GM23338 (cell line): ENCODE data around the gene SLC8A3. TPM values are rescaled to one million over a fixed set of nuclear protein-coding genes. Genes with fewer than 3 reads are reported as not detected.

ENCODE experiments used
- ATAC-seq: fragments of 200-7000 bp; cut with Tn5 transposase; 3 replicates; pipeline ENCODE4 v1.9.1; 2020
- DNase-seq: peaks from one replicate; pipeline ENCODE4 v3.0.0-alpha.2; 2015; ENCODE audit warnings: low spot score
- H2AFZ ChIP-seq: fragments of 200-600 bp; sonication (generic); 2 replicates; pipeline ENCODE4 v1.8.0; 2016; ENCODE audit warnings: antibody characterized with exemption, mild to moderate bottlenecking, moderate library complexity
- H3F3A ChIP-seq: fragments of 200-600 bp; sonication (generic); replicated peaks from 2 replicates; pipeline ENCODE4 v1.8.0; 2017; ENCODE audit warnings: antibody characterized with exemption, mixed run types, low read depth
- H3K27ac ChIP-seq: fragments of 200-600 bp; sonication (generic); 2 replicates; pipeline ENCODE4 v1.6.1; 2016; ENCODE audit warnings: low read depth
- H3K27me3 ChIP-seq: fragments of 200-600 bp; sonication (generic); 2 replicates; pipeline ENCODE4 v1.8.0; 2016; ENCODE audit warnings: mild to moderate bottlenecking, mixed run types, moderate library complexity; ENCODE audit not compliant: insufficient read depth
- H3K36me3 ChIP-seq: fragments of 200-600 bp; sonication (generic); 2 replicates; pipeline ENCODE4 v1.8.0; 2016; ENCODE audit warnings: mild to moderate bottlenecking; ENCODE audit not compliant: insufficient read depth
- H3K4me1 ChIP-seq: fragments of 200-600 bp; sonication (generic); 2 replicates; pipeline ENCODE4 v1.8.0; 2016; ENCODE audit warnings: mild to moderate bottlenecking, moderate library complexity; ENCODE audit not compliant: insufficient read depth
- H3K4me2 ChIP-seq: fragments of 200-600 bp; sonication (generic); 2 replicates; pipeline ENCODE4 v1.7.1; 2017; ENCODE audit warnings: mixed run types
- H3K4me3 ChIP-seq: fragments of 200-600 bp; sonication (generic); 2 replicates; pipeline ENCODE4 v1.6.1; 2016; ENCODE audit warnings: mixed run types
- H3K79me2 ChIP-seq: fragments of 200-600 bp; sonication (generic); replicated peaks from 2 replicates; pipeline ENCODE4 v1.8.0; 2017; ENCODE audit warnings: mild to moderate bottlenecking; ENCODE audit not compliant: insufficient read depth
- H3K9me2 ChIP-seq: fragments of 200-600 bp; sonication (generic); 2 replicates; pipeline ENCODE4 v1.8.0; 2017; ENCODE audit not compliant: insufficient read depth
- H4K20me1 ChIP-seq: fragments of 200-600 bp; sonication (generic); replicated peaks from 2 replicates; pipeline ENCODE4 v1.8.0; 2017; ENCODE audit warnings: mild to moderate bottlenecking; ENCODE audit not compliant: insufficient read depth
- H3K27ac Mint-ChIP-seq: 2 replicates; pipeline ENCODE4 v1.8.0; 2020; ENCODE audit warnings: inconsistent platforms, mild to moderate bottlenecking, moderate library complexity, mixed read lengths
- H3K27me3 Mint-ChIP-seq: 3 replicates; pipeline ENCODE4 v1.8.0; 2022; ENCODE audit warnings: low read depth, mild to moderate bottlenecking, moderate library complexity, mixed read lengths, inconsistent platforms; ENCODE audit not compliant: insufficient read depth, poor library complexity
- H3K36me3 Mint-ChIP-seq: 3 replicates; pipeline ENCODE4 v1.8.0; 2021; ENCODE audit warnings: low read depth, mild to moderate bottlenecking, inconsistent platforms, moderate library complexity, mixed read lengths
- H3K4me1 Mint-ChIP-seq: 3 replicates; pipeline ENCODE4 v1.8.0; 2020; ENCODE audit warnings: mild to moderate bottlenecking, inconsistent platforms, mixed read lengths
- H3K4me3 Mint-ChIP-seq: 3 replicates; pipeline ENCODE4 v1.8.0; 2021; ENCODE audit warnings: moderate library complexity, mild to moderate bottlenecking, inconsistent platforms, mixed read lengths
- H3K9me3 Mint-ChIP-seq: 3 replicates; pipeline ENCODE4 v1.8.0; 2020; ENCODE audit warnings: moderate library complexity, mild to moderate bottlenecking, inconsistent platforms, mixed read lengths
- EZH2 ChIP-seq: fragments of 200-600 bp; sonication (generic); IDR thresholded peaks from one replicate; pipeline ENCODE4 v1.8.0; 2017; ENCODE audit warnings: antibody characterized with exemption, mild to moderate bottlenecking, low read depth; ENCODE audit not compliant: unreplicated experiment
- EZH2phosphoT487 ChIP-seq: fragments of 200-600 bp; sonication (generic); IDR thresholded peaks from one replicate; pipeline ENCODE4 v1.8.1; 2018; ENCODE audit warnings: antibody characterized with exemption; ENCODE audit not compliant: unreplicated experiment
- JUNB ChIP-seq: IDR thresholded peaks from one replicate; pipeline ENCODE4 v1.6.1; 2016; ENCODE audit warnings: antibody characterized with exemption; ENCODE audit not compliant: unreplicated experiment
- POLR2AphosphoS5 ChIP-seq: IDR thresholded peaks from 2 replicates; pipeline ENCODE4 v1.6.1; 2016; ENCODE audit warnings: antibody characterized with exemption, low read depth
- ZNF114 ChIP-seq: fragments of 250-450 bp; sonication (Bioruptor Pico); IDR thresholded peaks from 2 replicates; pipeline ENCODE4 v1.5.0; 2020; ENCODE audit warnings: mild to moderate bottlenecking, moderate library complexity
- ZNF331 ChIP-seq: fragments of 250-450 bp; sonication (Bioruptor Pico); IDR thresholded peaks from 2 replicates; pipeline ENCODE4 v1.5.0; 2020; ENCODE audit warnings: low read depth, mild to moderate bottlenecking, moderate library complexity
- polyA plus RNA-seq: library from polyadenylated mRNA; unstranded; fragments of >200 nt; fragmentation: Nextera tagmentation; extraction: Ambion mirVana; gene quantifications from 2 replicates; pipeline ENCODE4 v1.2.1, GENCODE V29; 2016
- total RNA-seq: library from RNA; depleted of rRNA; stranded (reverse); fragments of >200 nt; shearing (Covaris generic); gene quantifications from 2 replicates; pipeline ENCODE4 v1.2.3, GENCODE V29; 2014
- TF ChIP-seq, protein P1 (sequence below): IDR thresholded peaks from 2 replicates; pipeline ENCODE4 v1.6.1; 2016; ENCODE audit warnings: antibody characterized with exemption
- TF ChIP-seq, protein P2 (sequence below): fragments of 250-450 bp; sonication (Bioruptor Pico); IDR thresholded peaks from 2 replicates; pipeline ENCODE4 v1.5.0; 2020; ENCODE audit warnings: mild to moderate bottlenecking, moderate library complexity
- TF ChIP-seq, protein P3 (sequence below): IDR thresholded peaks from one replicate; pipeline ENCODE4 v1.6.1; 2018; ENCODE audit warnings: antibody characterized with exemption; ENCODE audit not compliant: unreplicated experiment

Gene SLC8A3
- total and polyA plus RNA-seq, 2 experiments from 2014 or later, result 0.82 to 2.0 TPM

DNA sequence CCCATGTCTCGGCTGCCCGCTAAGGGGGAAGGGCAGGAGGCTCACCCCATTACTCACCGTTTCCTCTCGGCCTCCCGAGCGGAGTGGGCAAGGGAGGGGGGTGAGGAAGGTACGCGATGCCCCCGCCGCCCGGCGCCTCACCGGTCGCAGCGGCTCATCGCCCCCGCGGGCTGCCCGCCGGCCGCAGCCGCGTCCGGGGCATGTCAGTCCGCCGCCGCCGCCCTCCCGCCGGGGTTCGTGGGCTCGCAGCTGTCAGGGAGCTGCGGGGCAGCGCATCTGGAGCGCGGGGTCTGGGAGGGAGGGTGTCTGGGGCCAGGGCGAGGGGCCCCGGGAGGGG, 461 bp downstream of the SLC8A3 start:
- H3K27me3 Mint-ChIP-seq, result peaks cover 44% of the 10 kb centered on the region
- H3K27me3 ChIP-seq, result peaks cover 58% of the 10 kb centered on the region
- H3K4me2 ChIP-seq, result peak overlapping the region; percentile 100
- no peak overlapping the region for H3K27ac Mint-ChIP-seq
- H3K27ac ChIP-seq, result no peak overlapping the region
- ATAC-seq (peak; percentile 19), DNase-seq (peak; percentile 39)
- H3K4me1 Mint-ChIP-seq, result peaks cover 26% of the 10 kb centered on the region
- H3K9me2 ChIP-seq, result peaks cover 12% of the 10 kb centered on the region
- H3K36me3 ChIP-seq, result no peaks in the 10 kb centered on the region; the same call in 1 of the 2 replicates
- no peaks in the 10 kb centered on the region for H4K20me1 ChIP-seq
- H3K4me3 ChIP-seq, result peak overlapping the region; percentile 88
- no peaks in the 10 kb centered on the region; the same call in 2 of the 3 replicates for H3K36me3 Mint-ChIP-seq
- H2AFZ ChIP-seq, result peak overlapping the region; percentile 94
- no peaks in the 10 kb centered on the region for H3F3A ChIP-seq
- H3K4me1 ChIP-seq, result peaks cover 26% of the 10 kb centered on the region
- H3K4me3 Mint-ChIP-seq, result peak overlapping the region; percentile 85
- no peaks in the 10 kb centered on the region for H3K79me2 ChIP-seq
- TF ChIP-seq, protein P1, sequence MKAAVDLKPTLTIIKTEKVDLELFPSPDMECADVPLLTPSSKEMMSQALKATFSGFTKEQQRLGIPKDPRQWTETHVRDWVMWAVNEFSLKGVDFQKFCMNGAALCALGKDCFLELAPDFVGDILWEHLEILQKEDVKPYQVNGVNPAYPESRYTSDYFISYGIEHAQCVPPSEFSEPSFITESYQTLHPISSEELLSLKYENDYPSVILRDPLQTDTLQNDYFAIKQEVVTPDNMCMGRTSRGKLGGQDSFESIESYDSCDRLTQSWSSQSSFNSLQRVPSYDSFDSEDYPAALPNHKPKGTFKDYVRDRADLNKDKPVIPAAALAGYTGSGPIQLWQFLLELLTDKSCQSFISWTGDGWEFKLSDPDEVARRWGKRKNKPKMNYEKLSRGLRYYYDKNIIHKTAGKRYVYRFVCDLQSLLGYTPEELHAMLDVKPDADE, result no peak
- TF ChIP-seq EZH2, result peak; percentile 38
- TF ChIP-seq, protein P2, sequence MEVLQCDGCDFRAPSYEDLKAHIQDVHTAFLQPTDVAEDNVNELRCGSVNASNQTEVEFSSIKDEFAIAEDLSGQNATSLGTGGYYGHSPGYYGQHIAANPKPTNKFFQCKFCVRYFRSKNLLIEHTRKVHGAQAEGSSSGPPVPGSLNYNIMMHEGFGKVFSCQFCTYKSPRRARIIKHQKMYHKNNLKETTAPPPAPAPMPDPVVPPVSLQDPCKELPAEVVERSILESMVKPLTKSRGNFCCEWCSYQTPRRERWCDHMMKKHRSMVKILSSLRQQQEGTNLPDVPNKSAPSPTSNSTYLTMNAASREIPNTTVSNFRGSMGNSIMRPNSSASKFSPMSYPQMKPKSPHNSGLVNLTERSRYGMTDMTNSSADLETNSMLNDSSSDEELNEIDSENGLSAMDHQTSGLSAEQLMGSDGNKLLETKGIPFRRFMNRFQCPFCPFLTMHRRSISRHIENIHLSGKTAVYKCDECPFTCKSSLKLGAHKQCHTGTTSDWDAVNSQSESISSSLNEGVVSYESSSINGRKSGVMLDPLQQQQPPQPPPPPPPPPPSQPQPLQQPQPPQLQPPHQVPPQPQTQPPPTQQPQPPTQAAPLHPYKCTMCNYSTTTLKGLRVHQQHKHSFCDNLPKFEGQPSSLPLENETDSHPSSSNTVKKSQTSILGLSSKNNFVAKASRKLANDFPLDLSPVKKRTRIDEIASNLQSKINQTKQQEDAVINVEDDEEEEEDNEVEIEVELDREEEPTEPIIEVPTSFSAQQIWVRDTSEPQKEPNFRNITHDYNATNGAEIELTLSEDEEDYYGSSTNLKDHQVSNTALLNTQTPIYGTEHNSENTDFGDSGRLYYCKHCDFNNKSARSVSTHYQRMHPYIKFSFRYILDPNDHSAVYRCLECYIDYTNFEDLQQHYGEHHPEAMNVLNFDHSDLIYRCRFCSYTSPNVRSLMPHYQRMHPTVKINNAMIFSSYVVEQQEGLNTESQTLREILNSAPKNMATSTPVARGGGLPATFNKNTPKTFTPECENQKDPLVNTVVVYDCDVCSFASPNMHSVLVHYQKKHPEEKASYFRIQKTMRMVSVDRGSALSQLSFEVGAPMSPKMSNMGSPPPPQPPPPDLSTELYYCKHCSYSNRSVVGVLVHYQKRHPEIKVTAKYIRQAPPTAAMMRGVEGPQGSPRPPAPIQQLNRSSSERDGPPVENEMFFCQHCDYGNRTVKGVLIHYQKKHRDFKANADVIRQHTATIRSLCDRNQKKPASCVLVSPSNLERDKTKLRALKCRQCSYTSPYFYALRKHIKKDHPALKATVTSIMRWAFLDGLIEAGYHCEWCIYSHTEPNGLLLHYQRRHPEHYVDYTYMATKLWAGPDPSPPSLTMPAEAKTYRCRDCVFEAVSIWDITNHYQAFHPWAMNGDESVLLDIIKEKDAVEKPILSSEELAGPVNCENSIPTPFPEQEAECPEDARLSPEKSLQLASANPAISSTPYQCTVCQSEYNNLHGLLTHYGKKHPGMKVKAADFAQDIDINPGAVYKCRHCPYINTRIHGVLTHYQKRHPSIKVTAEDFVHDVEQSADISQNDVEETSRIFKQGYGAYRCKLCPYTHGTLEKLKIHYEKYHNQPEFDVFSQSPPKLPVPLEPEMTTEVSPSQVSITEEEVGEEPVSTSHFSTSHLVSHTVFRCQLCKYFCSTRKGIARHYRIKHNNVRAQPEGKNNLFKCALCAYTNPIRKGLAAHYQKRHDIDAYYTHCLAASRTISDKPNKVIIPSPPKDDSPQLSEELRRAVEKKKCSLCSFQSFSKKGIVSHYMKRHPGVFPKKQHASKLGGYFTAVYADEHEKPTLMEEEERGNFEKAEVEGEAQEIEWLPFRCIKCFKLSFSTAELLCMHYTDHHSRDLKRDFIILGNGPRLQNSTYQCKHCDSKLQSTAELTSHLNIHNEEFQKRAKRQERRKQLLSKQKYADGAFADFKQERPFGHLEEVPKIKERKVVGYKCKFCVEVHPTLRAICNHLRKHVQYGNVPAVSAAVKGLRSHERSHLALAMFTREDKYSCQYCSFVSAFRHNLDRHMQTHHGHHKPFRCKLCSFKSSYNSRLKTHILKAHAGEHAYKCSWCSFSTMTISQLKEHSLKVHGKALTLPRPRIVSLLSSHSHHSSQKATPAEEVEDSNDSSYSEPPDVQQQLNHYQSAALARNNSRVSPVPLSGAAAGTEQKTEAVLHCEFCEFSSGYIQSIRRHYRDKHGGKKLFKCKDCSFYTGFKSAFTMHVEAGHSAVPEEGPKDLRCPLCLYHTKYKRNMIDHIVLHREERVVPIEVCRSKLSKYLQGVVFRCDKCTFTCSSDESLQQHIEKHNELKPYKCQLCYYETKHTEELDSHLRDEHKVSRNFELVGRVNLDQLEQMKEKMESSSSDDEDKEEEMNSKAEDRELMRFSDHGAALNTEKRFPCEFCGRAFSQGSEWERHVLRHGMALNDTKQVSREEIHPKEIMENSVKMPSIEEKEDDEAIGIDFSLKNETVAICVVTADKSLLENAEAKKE (CRISPR knock-in tag), result no peak
- no peaks in the 10 kb centered on the region; the same call in 2 of the 3 replicates for H3K9me3 Mint-ChIP-seq

DNA sequence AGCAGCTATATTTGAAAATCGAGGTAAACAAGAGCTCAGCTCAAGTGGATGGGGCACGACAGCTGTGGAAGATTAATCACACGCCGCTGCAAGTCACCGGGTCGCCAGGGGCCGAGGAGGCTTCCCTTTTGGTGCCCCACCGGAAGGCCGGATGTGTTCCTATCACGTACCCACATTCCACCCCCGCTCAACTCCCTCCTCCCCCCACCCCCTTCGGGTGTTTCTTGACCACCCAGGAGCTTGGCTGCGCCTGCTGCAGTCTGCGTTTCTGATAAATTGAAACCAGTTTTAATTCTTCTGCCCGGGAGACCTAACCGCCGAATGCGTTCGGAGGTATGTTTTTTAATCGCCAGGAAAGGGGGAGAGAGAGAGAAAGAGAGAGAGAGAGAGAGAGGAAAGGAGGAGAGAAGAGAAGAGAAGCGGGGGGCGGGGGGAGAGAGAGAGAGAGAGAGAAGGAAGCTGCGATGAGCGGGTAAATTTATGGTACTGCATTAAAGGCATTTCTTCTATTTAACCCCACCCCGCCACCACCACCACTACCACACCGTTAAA, 1.8 kb downstream of the SLC8A3 start:
- ATAC-seq, result peak; percentile 12
- H3K4me3 ChIP-seq, result peak overlapping the region; percentile 88
- H3K9me3 Mint-ChIP-seq, result no peaks in the 10 kb centered on the region; the same call in 2 of the 3 replicates
- H3K79me2 ChIP-seq, result no peaks in the 10 kb centered on the region
- no peak overlapping the region for H3K27ac Mint-ChIP-seq
- DNase-seq, result peak; percentile 81
- TF ChIP-seq ZNF114 (CRISPR knock-in tag), result no peak
- no peak for TF ChIP-seq EZH2phosphoT487
- no peak for TF ChIP-seq JUNB
- TF ChIP-seq, protein P3, sequence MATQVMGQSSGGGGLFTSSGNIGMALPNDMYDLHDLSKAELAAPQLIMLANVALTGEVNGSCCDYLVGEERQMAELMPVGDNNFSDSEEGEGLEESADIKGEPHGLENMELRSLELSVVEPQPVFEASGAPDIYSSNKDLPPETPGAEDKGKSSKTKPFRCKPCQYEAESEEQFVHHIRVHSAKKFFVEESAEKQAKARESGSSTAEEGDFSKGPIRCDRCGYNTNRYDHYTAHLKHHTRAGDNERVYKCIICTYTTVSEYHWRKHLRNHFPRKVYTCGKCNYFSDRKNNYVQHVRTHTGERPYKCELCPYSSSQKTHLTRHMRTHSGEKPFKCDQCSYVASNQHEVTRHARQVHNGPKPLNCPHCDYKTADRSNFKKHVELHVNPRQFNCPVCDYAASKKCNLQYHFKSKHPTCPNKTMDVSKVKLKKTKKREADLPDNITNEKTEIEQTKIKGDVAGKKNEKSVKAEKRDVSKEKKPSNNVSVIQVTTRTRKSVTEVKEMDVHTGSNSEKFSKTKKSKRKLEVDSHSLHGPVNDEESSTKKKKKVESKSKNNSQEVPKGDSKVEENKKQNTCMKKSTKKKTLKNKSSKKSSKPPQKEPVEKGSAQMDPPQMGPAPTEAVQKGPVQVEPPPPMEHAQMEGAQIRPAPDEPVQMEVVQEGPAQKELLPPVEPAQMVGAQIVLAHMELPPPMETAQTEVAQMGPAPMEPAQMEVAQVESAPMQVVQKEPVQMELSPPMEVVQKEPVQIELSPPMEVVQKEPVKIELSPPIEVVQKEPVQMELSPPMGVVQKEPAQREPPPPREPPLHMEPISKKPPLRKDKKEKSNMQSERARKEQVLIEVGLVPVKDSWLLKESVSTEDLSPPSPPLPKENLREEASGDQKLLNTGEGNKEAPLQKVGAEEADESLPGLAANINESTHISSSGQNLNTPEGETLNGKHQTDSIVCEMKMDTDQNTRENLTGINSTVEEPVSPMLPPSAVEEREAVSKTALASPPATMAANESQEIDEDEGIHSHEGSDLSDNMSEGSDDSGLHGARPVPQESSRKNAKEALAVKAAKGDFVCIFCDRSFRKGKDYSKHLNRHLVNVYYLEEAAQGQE, result no peak
- TF ChIP-seq, protein P1, result 0 out of 2 replicates have a peak, but pooled peaks have one; percentile 44
- TF ChIP-seq ZNF331 (CRISPR knock-in tag), result no peak
- no peak for TF ChIP-seq POLR2AphosphoS5
- peaks cover 26% of the 10 kb centered on the region for H3K4me1 Mint-ChIP-seq
- peak overlapping the region; percentile 34; the same call in 1 of the 2 replicates for H3K27ac ChIP-seq
- H3K4me1 ChIP-seq, result peaks cover 26% of the 10 kb centered on the region
- no peaks in the 10 kb centered on the region for H3F3A ChIP-seq
- peaks cover 44% of the 10 kb centered on the region for H3K27me3 Mint-ChIP-seq
- H3K36me3 ChIP-seq, result no peaks in the 10 kb centered on the region; the same call in 1 of the 2 replicates
- peaks cover 58% of the 10 kb centered on the region for H3K27me3 ChIP-seq
- H4K20me1 ChIP-seq, result no peaks in the 10 kb centered on the region
- H3K36me3 Mint-ChIP-seq, result no peaks in the 10 kb centered on the region; the same call in 2 of the 3 replicates
- peak overlapping the region; percentile 100 for H3K4me2 ChIP-seq
- peaks cover 12% of the 10 kb centered on the region for H3K9me2 ChIP-seq
- peak overlapping the region; percentile 94 for H2AFZ ChIP-seq
- peak overlapping the region; percentile 85 for H3K4me3 Mint-ChIP-seq
